IPS-20b (cell line): ENCODE results near the gene PRKCA.

Experiments
- H3K27ac ChIP-seq: one replicate; pipeline ENCODE4 v1.5.1; 2013; ENCODE audit warnings: low read length
- H3K27me3 ChIP-seq: 2 replicates; pipeline ENCODE4 v1.6.1; 2013; ENCODE audit warnings: mild to moderate bottlenecking, low read length, inconsistent platforms; ENCODE audit not compliant: insufficient read depth
- H3K36me3 ChIP-seq: 2 replicates; pipeline ENCODE4 v1.6.1; 2013; ENCODE audit warnings: low read depth, mild to moderate bottlenecking, inconsistent platforms, low read length, moderate library complexity; ENCODE audit not compliant: insufficient read depth
- H3K4me1 ChIP-seq: 2 replicates; pipeline ENCODE4 v1.6.1; 2013; ENCODE audit warnings: mild to moderate bottlenecking, control low read depth, inconsistent platforms, low read length, moderate library complexity; ENCODE audit not compliant: insufficient read depth
- H3K4me3 ChIP-seq: 2 replicates; pipeline ENCODE4 v1.5.1; 2013; ENCODE audit warnings: mild to moderate bottlenecking, low read length, inconsistent platforms
- H3K9ac ChIP-seq: 2 replicates; pipeline ENCODE4 v1.6.1; 2013; ENCODE audit warnings: low read depth, mild to moderate bottlenecking, inconsistent platforms, low read length, moderate library complexity
- H3K9me3 ChIP-seq: 2 replicates; pipeline ENCODE4 v1.6.1; 2013; ENCODE audit warnings: mild to moderate bottlenecking, low read depth, low read length, inconsistent platforms; ENCODE audit not compliant: insufficient read depth

Gene PRKCA

DNA sequence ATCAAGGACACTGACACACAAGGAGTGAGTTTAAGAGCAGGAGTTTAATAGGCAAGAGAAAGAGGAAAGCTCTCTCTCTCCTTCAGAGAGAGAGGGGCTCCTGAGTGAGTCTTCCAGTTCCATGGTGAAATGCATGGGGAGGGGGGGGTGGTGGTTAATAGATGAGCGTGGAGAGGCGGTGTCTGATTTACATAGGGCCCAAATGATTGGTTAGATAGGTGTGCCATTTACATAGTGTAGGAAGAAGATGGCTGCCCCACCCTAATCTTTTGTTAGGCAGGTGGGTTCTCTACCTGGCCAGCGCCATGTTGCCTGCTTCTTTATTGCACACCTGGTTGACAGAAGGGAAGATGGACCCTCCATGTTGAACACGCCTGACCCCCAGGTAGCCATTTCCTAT lies 282.5 kb downstream of the PRKCA start:
- H3K36me3 ChIP-seq: no peaks in the 10 kb centered on the region
- H3K4me1 ChIP-seq: peaks cover 6% of the 10 kb centered on the region; the same call in 1 of the 2 replicates
- no peak overlapping the region for H3K9ac ChIP-seq
- H3K27me3 ChIP-seq: no peaks in the 10 kb centered on the region
- H3K27ac ChIP-seq: no peak overlapping the region
- no peak overlapping the region for H3K4me3 ChIP-seq
- H3K9me3 ChIP-seq: no peaks in the 10 kb centered on the region

DNA sequence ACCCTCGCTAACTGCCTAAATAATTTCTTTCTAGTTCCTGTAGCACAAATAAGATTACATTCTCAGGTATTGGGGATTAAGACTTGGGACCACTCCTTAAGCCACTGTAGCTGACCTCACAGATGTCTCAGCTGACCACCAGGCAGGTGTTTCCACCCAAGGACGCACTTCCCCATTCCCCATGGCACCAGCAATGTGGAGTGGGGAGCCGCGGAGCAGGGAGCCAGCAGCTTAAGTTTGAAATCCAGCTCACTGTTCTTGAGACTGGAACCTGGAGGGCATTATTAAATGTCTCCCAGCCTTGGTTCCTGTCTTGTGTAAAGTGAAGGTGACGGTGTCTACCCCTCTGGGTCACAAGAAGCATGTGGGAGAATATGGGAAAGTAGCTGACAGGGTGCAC lies 283.1 kb downstream of the PRKCA start:
- H3K4me1 ChIP-seq: peaks cover under 1% of the 10 kb centered on the region; the same call in 1 of the 2 replicates
- H3K9ac ChIP-seq: no peak overlapping the region
- no peak overlapping the region for H3K4me3 ChIP-seq
- no peaks in the 10 kb centered on the region for H3K27me3 ChIP-seq
- H3K9me3 ChIP-seq: no peaks in the 10 kb centered on the region
- H3K27ac ChIP-seq: no peak overlapping the region
- H3K36me3 ChIP-seq: no peaks in the 10 kb centered on the region

DNA sequence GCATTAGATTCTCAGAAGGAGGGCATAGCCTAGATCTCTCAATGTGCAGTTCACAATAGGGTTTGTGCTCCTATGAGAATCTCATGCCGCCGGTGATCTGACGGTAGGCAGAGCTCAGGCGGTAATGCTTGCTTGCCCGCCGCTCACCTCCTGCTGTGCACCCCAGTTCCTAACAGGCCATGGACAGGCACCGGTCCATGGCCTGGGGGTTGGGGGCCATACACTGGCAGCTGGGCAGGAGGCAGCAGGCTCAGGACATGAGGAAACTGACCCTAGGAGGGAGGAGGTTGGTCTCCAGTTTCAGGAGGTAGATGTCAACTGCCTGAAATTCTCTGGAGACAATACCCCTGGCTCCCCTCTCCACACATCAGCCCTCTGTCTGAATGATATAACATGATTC lies 287.5 kb downstream of the PRKCA start:
- H3K27me3 ChIP-seq: no peaks in the 10 kb centered on the region

DNA sequence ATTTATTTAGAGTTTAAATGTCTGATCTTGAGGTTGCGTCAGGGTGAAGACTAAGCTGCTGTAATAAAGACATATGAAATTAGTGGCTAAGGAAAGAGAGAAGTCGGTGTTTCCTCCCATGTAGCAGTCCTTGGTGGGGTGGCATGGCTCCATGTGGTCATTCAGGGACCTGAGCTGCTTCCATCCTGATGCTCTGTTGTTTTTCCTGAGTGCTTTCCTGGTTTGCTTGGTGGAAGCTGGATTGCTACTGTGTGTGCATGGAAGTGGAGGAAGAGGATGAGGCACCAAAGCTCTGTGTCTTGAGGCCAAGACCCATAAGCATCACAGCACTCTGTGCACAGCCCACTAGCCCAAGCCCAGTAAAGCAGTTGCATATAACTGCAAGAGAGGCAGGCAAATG lies 290.7 kb downstream of the PRKCA start:
- Histone ChIP-seq H3K36me3 (no peaks in the 10 kb centered on the region), H3K9me3 (no peaks in the 10 kb centered on the region), H3K4me3 (no peak overlapping the region), H3K9ac (no peak overlapping the region), H3K4me1 (no peaks in the 10 kb centered on the region; the same call in 1 of the 2 replicates), H3K27ac (no peak overlapping the region), H3K27me3 (no peaks in the 10 kb centered on the region)

More for the DNA sequence above, 287.5 kb downstream of the PRKCA start:
- no peak overlapping the region for H3K27ac ChIP-seq
- no peaks in the 10 kb centered on the region for H3K9me3 ChIP-seq
- H3K9ac ChIP-seq: no peak overlapping the region
- H3K36me3 ChIP-seq: no peaks in the 10 kb centered on the region
- no peaks in the 10 kb centered on the region; the same call in 1 of the 2 replicates for H3K4me1 ChIP-seq
- no peak overlapping the region for H3K4me3 ChIP-seq

DNA sequence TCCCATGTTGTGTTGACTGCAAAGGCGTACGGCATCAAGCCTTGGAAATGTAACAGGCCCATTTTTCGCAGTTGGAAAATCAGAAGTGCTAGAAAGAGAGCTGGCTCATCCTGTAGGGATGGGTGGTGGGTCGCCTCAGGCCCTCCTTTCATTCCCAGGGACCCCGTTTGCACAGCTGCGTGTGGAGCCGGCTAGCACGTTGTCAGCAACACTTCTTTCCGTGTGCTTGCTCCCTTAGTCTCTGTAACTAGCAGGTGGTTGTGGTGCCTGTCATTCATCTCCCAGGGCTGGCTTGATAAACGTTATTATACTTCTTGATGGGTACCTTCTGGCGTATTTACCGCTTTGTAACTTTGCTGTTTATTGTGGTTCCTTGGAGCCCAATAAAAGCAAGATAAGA lies 293.5 kb downstream of the PRKCA start:
- Histone ChIP-seq H3K9me3 (no peaks in the 10 kb centered on the region), H3K9ac (no peak overlapping the region), H3K27me3 (no peaks in the 10 kb centered on the region), H3K36me3 (no peaks in the 10 kb centered on the region), H3K4me3 (no peak overlapping the region), H3K4me1 (no peaks in the 10 kb centered on the region; the same call in 1 of the 2 replicates), H3K27ac (no peak overlapping the region)

DNA sequence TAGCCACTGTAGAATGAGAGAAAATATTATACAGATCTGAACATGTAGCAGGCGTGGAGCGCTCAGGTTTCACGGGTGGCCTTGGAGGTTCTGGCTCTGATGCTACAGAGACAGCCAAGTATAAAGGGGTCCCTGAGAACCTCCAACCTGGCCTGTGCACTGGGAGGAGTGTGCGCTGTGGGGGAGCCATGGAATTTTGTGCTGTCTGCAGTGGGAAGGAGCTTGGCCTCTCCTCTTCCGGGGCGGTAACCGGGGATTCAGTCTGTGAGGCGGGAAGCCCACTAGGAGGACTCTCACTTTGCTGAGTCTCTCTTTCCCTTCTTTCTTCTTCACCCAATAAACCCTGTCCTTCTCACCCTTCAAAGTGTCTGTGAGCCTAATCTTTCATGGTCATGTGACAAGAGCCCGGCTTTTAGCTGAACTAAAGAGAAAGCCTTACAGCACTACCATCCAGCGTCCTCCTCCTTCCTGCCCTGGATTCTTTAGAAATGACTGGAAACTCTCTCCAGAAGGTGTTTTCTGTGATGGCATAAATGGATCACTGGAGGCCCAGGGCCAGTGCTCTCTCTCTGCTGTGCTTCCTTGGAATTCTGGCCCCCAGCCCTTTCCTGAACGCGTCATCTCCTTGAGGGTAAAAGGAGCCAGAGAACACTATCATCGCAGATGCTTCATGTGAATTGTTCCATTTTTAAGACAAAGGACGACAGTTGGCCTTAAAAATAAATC lies 300.4 kb downstream of the PRKCA start:
- Histone ChIP-seq H3K9ac (no peak overlapping the region), H3K4me3 (no peak overlapping the region), H3K4me1 (peaks cover 4% of the 10 kb centered on the region; the same call in 1 of the 2 replicates), H3K27ac (no peak overlapping the region), H3K27me3 (no peaks in the 10 kb centered on the region), H3K9me3 (no peaks in the 10 kb centered on the region), H3K36me3 (no peaks in the 10 kb centered on the region)

DNA sequence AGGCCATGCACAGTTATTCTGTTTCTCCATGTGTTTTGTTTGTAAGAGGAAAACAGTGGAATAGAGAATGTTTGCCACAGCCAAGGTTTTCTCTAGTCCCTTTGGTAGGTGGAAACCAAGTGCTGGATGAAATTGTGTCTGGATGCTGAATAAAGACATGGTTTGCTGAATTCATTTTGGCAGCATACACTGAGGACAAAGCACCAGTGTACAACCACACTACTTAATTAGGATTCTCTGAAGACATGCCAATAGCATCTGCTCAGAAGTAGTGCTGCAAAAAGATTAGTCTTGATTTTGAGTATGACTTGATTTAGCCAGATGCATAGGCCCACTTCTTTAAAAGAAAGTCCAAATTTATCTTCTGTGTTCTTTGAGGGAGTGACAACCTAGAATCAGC lies 302.0 kb downstream of the PRKCA start:
- Histone ChIP-seq H3K27me3 (no peaks in the 10 kb centered on the region), H3K9ac (no peak overlapping the region), H3K27ac (no peak overlapping the region), H3K4me3 (no peak overlapping the region), H3K36me3 (no peaks in the 10 kb centered on the region), H3K4me1 (peaks cover 4% of the 10 kb centered on the region; the same call in 1 of the 2 replicates), H3K9me3 (no peaks in the 10 kb centered on the region)

DNA sequence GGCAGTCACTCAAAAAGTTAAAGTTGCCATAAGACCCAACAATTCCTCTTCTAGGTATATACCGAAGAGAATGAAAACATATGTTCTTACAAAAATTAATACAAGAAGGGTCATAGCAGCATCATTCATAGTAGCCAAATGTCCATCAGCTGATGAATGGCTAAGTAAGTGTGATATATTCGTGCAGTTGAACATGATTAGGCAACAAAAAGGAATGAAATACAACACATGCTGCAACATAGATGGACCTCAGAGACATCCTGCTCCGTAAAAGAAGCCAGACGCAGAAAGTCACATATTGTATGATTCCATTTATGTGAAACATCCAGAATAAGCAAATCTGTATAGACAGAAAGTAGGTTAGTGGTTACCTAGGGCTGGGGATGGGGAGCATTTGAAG lies 303.1 kb downstream of the PRKCA start:
- H3K4me3 ChIP-seq: no peak overlapping the region
- no peak overlapping the region for H3K27ac ChIP-seq
- H3K9ac ChIP-seq: no peak overlapping the region
- no peaks in the 10 kb centered on the region for H3K36me3 ChIP-seq
- no peaks in the 10 kb centered on the region for H3K9me3 ChIP-seq
- no peaks in the 10 kb centered on the region for H3K27me3 ChIP-seq
- peaks cover 4% of the 10 kb centered on the region; the same call in 1 of the 2 replicates for H3K4me1 ChIP-seq

DNA sequence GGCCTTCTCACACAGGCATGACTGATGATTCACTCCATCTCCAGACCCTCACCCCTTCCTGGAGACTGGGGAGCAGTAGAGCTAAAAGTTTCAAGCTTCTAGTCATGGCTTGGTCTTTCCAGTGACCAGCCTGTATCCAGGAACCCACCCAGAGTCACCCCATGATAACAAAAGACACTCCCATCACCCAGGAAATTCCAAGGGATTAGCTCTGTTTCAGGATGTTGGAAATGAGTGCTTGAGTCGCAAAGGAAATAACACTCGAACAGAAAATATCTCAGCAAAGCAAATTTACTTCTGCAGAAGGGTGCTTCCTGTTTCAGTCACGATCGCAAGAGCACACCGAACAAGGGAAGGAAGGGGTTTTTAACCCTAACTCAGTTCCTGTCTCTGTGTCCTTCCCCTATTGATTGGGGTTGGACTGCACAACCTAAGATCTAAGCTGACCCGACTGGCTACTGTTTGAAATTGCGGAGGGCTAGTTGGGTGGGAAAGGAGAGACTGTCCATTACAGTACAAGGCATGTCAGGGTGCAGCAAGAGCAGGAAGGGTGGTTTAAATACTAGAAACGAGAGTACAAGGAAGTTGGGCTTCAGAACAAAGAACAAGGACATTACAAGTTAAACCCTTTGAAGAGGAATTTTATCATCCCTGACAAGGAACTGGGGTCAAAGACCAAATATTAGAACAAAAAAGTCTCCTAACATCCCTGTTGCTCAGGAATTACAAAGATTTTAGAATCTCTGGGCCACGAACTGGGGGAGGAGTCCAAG lies 308.1 kb downstream of the PRKCA start:
- H3K27me3 ChIP-seq: no peaks in the 10 kb centered on the region
- no peak overlapping the region for H3K4me3 ChIP-seq
- H3K9ac ChIP-seq: no peak overlapping the region
- no peaks in the 10 kb centered on the region for H3K4me1 ChIP-seq
- peaks cover 2% of the 10 kb centered on the region; the same call in 1 of the 2 replicates for H3K9me3 ChIP-seq
- no peak overlapping the region for H3K27ac ChIP-seq
- H3K36me3 ChIP-seq: no peaks in the 10 kb centered on the region

DNA sequence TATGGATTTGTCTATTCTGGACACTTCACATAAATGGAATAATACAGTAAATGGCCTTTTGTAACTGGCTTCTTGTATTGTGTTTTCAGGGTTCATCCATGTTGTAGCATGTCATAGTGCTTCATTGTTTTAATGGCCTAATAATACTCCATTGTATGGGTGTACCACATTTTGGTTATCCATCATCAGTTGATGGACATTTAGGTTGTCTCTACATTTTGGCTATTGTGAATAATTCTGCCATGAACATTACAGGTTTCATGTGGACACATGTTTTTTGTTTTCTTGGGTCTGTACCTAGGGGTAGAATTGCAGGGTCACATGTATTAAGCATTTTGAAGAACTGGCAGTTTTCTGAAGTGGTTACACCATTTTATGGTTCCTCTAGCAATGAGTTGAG lies 309.0 kb downstream of the PRKCA start:
- H3K4me3 ChIP-seq: no peak overlapping the region
- no peaks in the 10 kb centered on the region for H3K36me3 ChIP-seq
- no peak overlapping the region for H3K27ac ChIP-seq
- no peak overlapping the region for H3K9ac ChIP-seq
- no peaks in the 10 kb centered on the region for H3K4me1 ChIP-seq
- H3K27me3 ChIP-seq: no peaks in the 10 kb centered on the region
- peaks cover 2% of the 10 kb centered on the region; the same call in 1 of the 2 replicates for H3K9me3 ChIP-seq

DNA sequence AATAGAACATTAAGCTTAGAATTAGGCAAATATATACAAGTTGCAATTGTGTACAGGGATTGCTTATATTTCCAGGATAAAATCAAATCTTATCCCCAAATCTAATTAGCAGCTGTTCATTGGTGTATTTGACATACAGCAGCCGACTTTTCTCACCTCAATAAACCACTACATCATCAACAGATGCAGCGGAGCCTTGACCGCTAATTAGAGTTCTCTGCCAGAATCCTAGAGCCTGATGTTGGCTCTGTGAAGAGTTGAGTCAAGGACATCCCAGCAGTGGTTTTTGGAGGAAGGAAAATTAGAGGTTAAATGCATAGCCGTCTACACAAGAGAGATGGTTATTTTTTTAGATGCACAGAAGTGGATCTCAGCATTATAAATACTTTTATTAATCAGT lies 310.6 kb downstream of the PRKCA start:
- H3K9me3 ChIP-seq: peaks cover 2% of the 10 kb centered on the region; the same call in 1 of the 2 replicates
- H3K36me3 ChIP-seq: no peaks in the 10 kb centered on the region
- no peaks in the 10 kb centered on the region for H3K27me3 ChIP-seq
- H3K4me1 ChIP-seq: no peaks in the 10 kb centered on the region
- no peak overlapping the region for H3K27ac ChIP-seq
- H3K9ac ChIP-seq: no peak overlapping the region
- no peak overlapping the region for H3K4me3 ChIP-seq

DNA sequence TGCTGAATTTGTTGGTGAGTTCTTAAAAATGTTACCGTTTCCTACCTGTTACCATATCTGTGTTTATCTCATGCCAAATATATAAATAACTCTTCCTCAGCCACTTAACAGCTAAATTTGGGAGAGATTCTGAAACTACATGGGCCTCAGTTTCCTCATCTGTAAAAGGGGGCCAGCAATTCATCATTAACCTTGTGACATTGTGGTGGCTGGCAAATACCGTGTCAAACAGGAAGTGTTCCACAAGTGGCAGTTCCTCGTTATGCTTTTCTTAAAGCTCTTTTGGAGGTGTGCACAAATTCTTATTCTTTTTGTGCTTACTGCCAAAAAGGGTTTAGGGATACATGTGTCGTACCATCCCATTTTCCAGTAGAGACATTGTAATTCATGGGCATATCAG lies 312.1 kb downstream of the PRKCA start:
- no peak overlapping the region for H3K27ac ChIP-seq
- H3K9ac ChIP-seq: no peak overlapping the region
- H3K27me3 ChIP-seq: no peaks in the 10 kb centered on the region
- no peaks in the 10 kb centered on the region for H3K36me3 ChIP-seq
- no peak overlapping the region for H3K4me3 ChIP-seq
- no peaks in the 10 kb centered on the region for H3K4me1 ChIP-seq
- peaks cover 2% of the 10 kb centered on the region; the same call in 1 of the 2 replicates for H3K9me3 ChIP-seq
